ENCODE measurements around the gene TLE1.
"Not testable (repeated sequence)": the region's sequence is repeated elsewhere in the genome, so short reads cannot be mapped to it uniquely, and the experiment has no call there.

The TLE1 gene

GRCh38 chr9:81652058-81652687, 37.2 kb downstream of the TLE1 start:
- DNase-seq = no peak

GRCh38 chr9:81650586-81651515, 38.5 kb downstream of the TLE1 start:
- no peak for DNase-seq

- DNase-seq = no peak
These were observed 39.7 kb downstream of the TLE1 start for GRCh38 chr9:81649475-81650240.

GRCh38 chr9:81648891-81649290, 40.5 kb downstream of the TLE1 start:
- no peak for DNase-seq

GRCh38 chr9:81646337-81646736, 43.0 kb downstream of the TLE1 start:
- DNase-seq = no peak

- DNase-seq = not testable (repeated sequence)
These were observed 44.8 kb downstream of the TLE1 start for GRCh38 chr9:81644513-81644912.

GRCh38 chr9:81637276-81637675, 52.1 kb downstream of the TLE1 start:
- no peak for DNase-seq

GRCh38 chr9:81636255-81636599, 53.1 kb downstream of the TLE1 start:
- no peak for DNase-seq

GRCh38 chr9:81635521-81636254, 53.7 kb downstream of the TLE1 start:
- DNase-seq = no peak

- DNase-seq = no peak
These were observed 54.3 kb downstream of the TLE1 start for GRCh38 chr9:81634915-81635516.

- no peak for DNase-seq
These were observed 55.1 kb downstream of the TLE1 start for GRCh38 chr9:81633952-81634854.

GRCh38 chr9:81632599-81632998, 56.7 kb downstream of the TLE1 start:
- no peak for DNase-seq

GRCh38 chr9:81631218-81631745, 58.1 kb downstream of the TLE1 start:
- DNase-seq = peak; percentile 23

GRCh38 chr9:81629440-81629839, 59.9 kb downstream of the TLE1 start:
- DNase-seq = no peak

- DNase-seq = no peak
These were observed 60.5 kb downstream of the TLE1 start for GRCh38 chr9:81628897-81629296.

GRCh38 chr9:81627481-81627880, 61.9 kb downstream of the TLE1 start:
- no peak for DNase-seq

GRCh38 chr9:81626511-81626910, 62.8 kb downstream of the TLE1 start:
- DNase-seq = no peak

- DNase-seq = no peak
These were observed 63.4 kb downstream of the TLE1 start for GRCh38 chr9:81625969-81626368.

- DNase-seq = no peak
These were observed 65.6 kb downstream of the TLE1 start for GRCh38 chr9:81623778-81624177.

- DNase-seq = no peak
These were observed 66.7 kb downstream of the TLE1 start for GRCh38 chr9:81622471-81623255.

Data from suppressor macrophage treated with lipopolysaccharide for 4 hours (primary cell).